GM18526 (cell line): ENCODE data around the gene CCT8.

Experiments
- POLR2A ChIP-seq: IDR thresholded peaks from 3 replicates; pipeline ENCODE4 v1.6.1; 2011; ENCODE audit not compliant: insufficient read length; ENCODE audit errors: extremely low read depth

CCT8 gene

DNA sequence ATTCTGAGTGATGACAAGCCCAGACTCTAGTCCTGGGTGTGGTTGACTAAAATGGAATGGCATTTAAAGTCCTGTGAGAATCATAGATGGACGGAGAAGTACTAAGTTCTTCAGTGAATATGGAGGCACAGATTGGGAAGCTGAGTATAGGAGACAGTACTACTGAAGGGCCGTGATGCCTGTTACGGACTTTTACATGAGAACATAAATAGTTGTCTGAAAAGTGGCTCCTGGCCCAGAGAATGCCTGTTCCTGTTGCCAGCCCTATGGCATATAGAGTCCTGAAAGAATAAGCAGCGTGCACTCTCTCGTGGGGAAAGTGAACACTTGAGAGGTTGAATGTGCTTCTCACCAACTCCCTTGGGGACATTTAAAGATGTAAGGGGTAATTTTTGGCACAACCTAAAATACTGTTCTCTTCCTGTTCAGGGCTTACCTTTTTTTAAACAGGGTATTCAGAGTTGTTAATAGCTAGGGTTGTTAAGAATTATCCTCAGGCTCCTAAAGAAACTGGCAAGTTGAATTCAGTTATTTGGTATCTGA, 20.4 kb downstream of the CCT8 start:
- no peak for TF ChIP-seq POLR2A

DNA sequence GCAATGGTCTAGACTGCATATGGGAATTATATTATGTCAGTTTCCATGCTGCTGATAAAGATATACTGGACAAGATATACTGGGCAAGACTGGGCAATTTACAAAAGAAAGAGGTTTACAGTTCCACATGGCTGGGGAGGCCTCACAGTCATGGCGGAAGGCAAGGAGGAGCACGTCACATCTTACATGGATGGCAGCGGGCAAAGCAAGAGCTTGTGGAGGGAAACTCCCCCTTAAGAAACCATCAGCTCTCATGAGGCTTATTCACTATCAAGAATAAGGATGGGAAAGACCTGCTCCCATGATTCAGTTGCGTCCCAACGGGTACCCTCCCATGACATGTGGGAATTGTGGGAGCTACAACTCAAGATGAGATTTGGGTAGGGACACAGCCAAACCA, 21.2 kb downstream of the CCT8 start:
- TF ChIP-seq POLR2A = no peak

DNA sequence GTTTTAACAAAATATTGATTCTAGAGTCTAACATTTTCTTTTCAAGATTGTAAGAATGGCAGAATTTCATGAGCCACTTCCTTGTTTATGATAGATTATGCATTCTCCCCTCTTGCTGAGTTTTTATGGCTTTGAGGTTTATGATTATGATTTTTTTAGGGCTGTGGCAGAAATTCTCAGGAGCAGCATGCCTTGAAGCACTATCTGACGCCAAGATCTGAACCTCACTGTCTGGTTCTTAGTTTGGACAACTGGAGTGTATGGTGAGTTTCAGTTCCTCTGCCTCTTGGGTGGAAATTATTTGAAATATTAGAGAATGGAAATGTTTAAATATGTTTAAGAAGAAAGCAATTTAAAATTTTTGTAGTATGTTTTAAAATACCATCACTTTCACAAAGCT, 38.8 kb downstream of the CCT8 start:
- TF ChIP-seq POLR2A = no peak

DNA sequence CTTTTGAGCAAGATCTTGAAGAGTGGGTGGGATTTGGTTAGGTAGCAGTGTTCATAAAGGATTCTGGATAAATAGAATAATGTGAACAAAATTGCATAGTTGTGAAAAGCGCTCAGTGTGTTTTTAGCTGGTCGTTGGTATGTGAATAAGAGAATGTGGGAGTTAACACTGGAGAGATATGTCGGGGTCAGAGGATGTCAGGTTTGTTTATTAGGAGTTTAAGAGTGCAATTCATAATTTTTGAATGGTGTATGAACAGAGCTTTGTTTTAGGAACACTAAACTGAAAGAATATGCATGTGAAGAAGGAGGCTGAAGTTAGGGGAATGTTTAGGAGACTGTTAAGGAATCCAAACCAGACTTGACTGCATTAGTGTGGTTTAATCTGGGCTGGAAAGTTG, 39.6 kb downstream of the CCT8 start:
- TF ChIP-seq POLR2A = no peak

DNA sequence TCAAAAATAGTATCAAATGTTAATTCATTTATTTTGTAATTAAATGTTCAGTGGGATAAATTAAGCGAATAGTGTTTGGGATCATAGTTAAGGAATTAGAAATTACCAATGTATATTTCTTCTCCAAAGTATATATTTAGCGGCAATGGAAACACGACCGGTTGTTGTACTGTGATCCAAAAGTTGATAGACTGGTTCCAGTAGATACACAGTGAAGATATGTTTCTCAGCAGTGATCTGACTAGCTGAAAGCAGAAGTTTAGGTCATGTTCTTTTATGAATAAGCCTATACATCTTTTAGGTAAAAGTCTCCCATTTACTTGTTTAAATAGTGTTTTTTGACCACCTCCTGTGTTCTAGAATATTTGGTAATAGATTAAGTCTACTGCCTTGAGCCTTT, 40.1 kb downstream of the CCT8 start:
- TF ChIP-seq POLR2A = no peak

DNA sequence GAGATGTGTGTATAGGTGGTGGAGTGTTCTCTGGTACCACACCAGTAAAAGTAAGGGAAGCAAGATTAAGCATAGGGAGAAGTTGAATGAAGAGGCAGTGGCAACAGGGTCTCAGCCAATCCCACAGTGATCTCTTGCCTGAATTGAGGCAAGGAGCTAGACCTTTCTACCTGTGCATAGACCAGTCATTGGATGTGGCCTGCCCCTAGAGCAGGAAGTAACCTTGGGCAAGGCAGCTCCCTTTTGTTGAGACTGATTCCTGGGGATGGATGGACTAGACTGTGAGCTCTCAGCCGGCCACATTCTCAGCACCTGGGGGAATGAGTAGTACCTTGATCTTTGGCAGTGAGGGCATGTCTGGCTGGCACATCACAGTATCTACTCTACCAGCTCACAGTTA, 42.5 kb downstream of the CCT8 start:
- no peak for TF ChIP-seq POLR2A

DNA sequence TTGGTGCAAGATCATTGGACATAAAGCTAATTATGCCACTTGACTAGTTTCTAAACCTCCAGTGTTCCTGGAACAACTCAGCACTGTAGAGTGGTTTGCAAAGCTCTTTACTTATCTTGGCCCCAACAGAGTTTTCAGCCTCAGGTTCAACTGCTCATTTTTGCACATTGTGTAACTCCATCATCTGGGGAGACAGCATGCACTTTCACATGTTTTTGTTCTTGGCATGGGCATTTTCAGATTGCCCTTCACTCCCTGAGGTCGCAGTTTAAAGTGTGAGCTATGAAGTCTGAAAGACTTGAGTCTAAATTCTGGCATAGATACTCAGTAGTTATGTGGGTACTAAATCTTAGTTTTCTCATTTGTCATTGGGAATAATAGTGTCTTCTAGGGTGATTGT, 43.9 kb downstream of the CCT8 start:
- no peak for TF ChIP-seq POLR2A

DNA sequence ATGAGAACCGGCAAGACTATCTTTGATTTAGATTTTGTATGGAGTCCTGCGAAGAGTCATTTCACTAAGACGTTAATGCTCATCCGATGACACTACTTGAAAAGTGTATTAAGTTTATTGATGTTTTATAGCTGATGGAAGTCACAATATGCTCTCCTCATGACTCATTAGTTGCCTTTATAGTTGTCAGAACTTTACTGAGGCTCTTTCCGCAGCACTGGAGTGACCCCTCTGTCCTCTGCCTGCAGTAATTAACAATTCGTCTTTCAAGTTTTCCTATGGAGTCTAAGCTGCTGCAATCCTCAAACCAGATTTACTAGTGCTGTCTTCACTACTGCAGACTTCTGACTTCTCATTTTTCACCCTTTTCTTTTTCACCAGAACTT, 48.1 kb downstream of the CCT8 start:
- no peak for TF ChIP-seq POLR2A

DNA sequence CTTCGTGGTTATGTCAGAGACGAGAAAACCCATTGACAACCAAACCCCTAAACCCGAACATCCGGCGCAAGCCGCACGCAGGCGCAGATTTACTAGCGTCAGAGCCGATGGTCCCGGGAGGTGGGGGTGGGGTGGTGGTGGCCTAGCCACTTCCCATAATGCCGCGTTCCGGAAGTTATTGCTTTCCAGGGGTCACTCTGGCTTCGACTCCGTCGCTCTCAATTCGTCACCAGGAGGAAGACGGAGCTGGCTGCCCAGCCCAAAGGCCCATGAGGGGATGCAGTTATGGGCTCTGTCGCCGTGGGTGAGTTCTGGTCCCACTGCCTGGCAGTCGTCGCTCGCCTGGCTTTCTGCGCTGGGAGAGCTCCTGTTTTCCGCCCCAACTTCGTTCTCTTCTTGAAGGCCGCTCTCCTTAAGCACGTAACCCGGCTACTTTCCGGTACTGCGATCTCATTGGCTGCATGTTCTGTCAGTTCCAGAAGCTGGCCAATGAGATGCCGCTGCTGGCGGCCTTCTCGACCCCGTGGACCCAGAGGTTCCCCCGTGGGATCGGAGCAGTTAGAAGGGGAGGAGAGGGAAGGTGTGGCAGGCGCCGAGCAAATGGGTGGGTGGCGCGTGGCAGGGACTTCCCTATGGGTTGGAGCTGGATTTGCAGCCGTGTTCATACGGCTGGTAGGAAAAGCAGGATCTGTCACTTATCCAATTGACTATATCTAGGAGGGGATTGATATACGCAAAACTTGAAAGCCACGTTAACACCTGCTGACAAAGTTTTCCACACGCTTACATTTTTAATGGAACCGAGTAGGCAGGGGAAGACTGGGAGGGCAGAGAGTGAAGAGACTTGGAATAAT, 48.7 kb downstream of the CCT8 start, which contains the start of gene USP16:
Gene USP16 (plus strand): TSS at position 195 of the 854 bp plus-strand sequence. CDS start 3,246 bp downstream, outside the sequence.
- TF ChIP-seq POLR2A = peak; percentile 86

DNA sequence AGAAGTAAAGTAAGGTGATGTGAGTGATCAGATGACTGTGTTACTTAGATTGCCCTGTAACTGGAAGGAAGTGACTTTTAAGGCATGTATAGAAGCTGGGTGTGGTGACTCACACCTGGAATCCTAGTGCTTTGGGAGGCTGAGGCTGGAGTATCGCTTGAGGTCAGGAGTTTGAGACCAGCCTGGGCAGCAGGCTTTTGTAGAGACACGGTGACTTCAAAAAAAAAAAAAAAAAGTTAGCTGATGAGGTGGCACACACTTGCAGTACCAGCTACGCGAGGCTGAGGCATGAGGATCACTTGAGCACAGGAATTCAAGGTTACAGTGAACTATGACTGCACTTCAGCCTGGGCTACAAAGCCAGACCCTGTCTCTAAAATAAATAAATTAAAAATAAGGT, 51.3 kb downstream of the CCT8 start:
- TF ChIP-seq POLR2A = no peak

DNA sequence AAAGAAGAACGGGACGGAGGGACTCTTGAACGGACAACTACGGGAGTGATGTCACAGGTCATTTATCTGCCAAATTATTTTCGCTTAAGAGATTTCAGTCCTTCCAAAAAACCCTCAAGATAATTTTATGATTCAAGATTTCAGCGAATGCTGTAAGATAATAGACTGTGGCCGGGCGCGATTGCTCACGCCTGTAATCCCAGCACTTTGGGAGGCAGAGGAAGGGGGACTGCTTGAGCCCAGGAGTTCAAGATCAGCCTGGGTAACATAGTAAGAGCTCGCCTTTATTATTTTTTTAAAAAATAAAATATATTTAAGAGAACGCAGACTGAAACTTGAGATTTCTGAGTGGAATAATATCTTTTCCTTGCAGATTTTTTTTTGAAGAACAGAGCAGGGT, 54.9 kb downstream of the CCT8 start:
- TF ChIP-seq POLR2A = no peak

DNA sequence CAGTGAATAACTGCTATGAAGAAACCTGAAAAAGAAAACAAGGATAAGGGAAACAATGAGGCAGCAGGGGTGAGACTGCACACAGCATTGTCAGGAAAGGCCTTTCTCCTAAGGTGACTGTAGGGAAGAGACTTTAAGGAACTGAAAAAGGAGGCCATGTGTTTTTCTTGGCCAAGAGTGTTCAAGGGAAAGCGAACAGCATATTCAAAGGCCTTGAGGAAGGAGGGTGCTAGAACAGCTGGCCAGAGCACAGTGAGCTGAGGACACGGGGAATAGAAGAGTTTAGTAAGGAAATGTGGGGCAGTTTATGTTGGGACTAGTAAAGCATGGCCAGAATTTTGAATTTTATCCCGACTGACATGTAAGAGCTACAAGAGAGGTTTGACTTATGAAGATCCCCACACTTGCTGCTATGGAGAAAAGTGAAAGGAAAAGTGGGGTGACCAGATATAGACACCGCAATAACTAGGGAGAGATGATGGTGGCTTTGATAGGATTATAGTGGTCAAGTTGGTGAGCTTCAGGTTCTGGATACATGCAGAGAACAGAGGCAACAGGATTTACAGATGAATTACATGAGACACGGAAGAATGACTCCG, 55.7 kb downstream of the CCT8 start:
- TF ChIP-seq POLR2A = no peak

DNA sequence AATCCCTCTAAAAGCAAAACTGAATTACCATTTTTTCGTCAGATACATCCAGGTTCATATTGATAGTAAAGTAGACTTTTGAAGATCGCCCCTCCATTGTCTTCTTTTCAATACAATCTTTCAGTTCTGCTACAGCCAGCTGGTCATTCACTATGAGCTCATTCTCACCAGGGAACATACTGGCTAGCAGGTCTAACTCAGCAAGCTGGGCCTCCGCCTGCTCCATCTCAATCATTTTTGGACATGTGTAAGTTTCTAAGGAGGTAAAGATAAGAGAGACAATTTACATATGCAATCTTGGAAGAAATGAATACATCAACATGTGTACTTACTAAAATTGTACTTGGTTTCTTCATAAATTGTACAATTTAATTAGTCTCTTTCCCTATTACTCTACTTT, 65.1 kb downstream of the CCT8 start:
- TF ChIP-seq POLR2A = no peak

DNA sequence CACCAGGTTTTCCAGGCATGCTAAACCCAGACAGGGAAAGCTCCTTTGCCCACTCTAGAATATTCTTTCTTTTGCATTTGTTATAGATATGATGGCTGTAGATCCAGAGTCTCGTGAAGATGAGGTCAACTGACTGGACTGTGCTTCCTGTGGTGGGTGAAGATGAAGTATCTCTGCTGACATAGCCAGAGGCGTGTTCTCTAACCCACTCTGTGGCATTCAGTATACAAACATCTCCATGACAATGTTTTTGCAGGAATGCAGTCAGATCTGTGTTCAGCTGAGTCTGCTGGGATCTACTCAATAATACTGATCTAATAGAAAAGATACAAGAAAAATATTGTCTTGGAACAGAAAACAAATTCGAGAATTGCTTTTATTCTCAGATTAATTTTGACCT, 65.6 kb downstream of the CCT8 start:
- TF ChIP-seq POLR2A = no peak

DNA sequence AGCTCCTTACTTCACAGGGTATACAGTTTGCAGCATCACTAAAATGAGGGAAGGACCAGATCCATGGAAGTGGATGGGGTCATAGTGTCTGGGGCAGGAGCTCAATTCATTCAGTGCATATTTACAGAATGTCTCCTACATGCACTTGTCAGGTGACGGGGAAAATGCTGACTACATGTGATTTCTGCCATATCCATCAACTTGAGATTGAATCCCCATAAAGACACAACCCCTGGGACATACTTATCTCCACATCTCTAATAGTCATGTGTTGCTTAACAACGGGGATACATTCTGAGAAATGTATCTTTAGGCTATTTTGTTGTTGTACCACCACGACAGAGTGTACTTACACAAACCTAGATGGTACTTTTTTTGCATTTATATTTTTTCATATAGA, 66.3 kb downstream of the CCT8 start:
- TF ChIP-seq POLR2A = no peak
